Uterus (tissue), 2 donors: ENCODE results near the gene NOP16.

Experiments
- POLR2A ChIP-seq, 2 donors: fragments of 450-650 bp; IDR thresholded peaks; one replicate each; pipeline ENCODE4 v1.6.1; 2016; ENCODE audit warnings: antibody characterized with exemption in 2 of 2, mild to moderate bottlenecking in 1 of 2, moderate library complexity in 1 of 2
- TF ChIP-seq, protein P1 (sequence below), 4 experiments: fragments of 200-600 bp in 2 of 4; fragments of 450-650 bp in 2 of 4; sonication (generic) in 2 of 4; IDR thresholded peaks; one replicate each; pipeline ENCODE4 v1.5.1; 2016 to 2019; ENCODE audit warnings: antibody characterized with exemption in 4 of 4, mild to moderate bottlenecking in 2 of 4, moderate library complexity in 1 of 4

DNA sequence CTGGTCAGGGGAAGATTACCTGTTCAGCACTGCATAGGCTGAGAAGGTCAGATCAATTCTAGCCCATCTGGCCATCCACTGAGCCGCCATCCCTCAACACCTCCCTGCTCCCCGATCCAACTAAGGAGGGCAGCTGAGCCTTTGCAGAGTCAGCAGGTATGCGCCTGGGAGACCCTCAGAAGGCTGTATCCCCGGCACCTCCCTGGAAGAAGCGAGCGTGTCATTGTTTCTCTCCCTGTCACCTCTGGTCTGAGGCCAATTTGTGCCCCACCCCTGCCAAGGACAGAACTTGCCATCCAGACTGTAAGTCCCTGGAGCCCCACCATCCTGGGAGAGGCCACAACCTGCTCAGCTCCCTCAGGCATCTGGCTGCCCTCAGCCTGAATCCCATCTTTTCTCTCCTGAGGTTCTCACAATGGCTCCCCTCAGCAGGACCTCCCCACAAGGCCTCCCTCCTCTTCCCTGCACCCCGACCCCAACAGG, 25.4 kb upstream of the NOP16 start:
- no peak for TF ChIP-seq POLR2A (IDR thresholded peaks at IDR 0.05)
- TF ChIP-seq, protein P1, sequence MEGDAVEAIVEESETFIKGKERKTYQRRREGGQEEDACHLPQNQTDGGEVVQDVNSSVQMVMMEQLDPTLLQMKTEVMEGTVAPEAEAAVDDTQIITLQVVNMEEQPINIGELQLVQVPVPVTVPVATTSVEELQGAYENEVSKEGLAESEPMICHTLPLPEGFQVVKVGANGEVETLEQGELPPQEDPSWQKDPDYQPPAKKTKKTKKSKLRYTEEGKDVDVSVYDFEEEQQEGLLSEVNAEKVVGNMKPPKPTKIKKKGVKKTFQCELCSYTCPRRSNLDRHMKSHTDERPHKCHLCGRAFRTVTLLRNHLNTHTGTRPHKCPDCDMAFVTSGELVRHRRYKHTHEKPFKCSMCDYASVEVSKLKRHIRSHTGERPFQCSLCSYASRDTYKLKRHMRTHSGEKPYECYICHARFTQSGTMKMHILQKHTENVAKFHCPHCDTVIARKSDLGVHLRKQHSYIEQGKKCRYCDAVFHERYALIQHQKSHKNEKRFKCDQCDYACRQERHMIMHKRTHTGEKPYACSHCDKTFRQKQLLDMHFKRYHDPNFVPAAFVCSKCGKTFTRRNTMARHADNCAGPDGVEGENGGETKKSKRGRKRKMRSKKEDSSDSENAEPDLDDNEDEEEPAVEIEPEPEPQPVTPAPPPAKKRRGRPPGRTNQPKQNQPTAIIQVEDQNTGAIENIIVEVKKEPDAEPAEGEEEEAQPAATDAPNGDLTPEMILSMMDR (IDR thresholded peaks at IDR 0.05): no peak
